Right ventricle myocardium superior (tissue), 1 donor: ENCODE data around the gene GCGR. TPM values are rescaled to one million over a fixed set of nuclear protein-coding genes. Genes with fewer than 3 reads are reported as not detected.

Experiments used
- ATAC-seq: fragments of 200-7000 bp; cut with Tn5 transposase; one replicate; pipeline ENCODE4 v1.9.1; 2020; ENCODE audit warnings: mild to moderate bottlenecking; ENCODE audit not compliant: poor library complexity
- DNase-seq: peaks from one replicate; pipeline ENCODE4 v3.0.0-alpha.2; 2020
- intact Hi-C: fragments of 100-400 bp; cut with DNase I; formaldehyde crosslinking; loops from one replicate; pipeline ENCODE4 v1.11.2; 2022
- total RNA-seq: library from RNA; stranded (reverse); fragmentation: NEBNext Ultra II Directional; extraction: Animal tissue kit (Norgen Biotek cat#: 25700); gene quantifications from one replicate; pipeline ENCODE4 v1.2.1, GENCODE V29; 2021
- donor health status: DM: no; HTN: yes; CAD: no; lungs with severe emphysema.

GCGR gene
- total RNA-seq, 1 donor from 2014 or later, result not detected

DNA sequence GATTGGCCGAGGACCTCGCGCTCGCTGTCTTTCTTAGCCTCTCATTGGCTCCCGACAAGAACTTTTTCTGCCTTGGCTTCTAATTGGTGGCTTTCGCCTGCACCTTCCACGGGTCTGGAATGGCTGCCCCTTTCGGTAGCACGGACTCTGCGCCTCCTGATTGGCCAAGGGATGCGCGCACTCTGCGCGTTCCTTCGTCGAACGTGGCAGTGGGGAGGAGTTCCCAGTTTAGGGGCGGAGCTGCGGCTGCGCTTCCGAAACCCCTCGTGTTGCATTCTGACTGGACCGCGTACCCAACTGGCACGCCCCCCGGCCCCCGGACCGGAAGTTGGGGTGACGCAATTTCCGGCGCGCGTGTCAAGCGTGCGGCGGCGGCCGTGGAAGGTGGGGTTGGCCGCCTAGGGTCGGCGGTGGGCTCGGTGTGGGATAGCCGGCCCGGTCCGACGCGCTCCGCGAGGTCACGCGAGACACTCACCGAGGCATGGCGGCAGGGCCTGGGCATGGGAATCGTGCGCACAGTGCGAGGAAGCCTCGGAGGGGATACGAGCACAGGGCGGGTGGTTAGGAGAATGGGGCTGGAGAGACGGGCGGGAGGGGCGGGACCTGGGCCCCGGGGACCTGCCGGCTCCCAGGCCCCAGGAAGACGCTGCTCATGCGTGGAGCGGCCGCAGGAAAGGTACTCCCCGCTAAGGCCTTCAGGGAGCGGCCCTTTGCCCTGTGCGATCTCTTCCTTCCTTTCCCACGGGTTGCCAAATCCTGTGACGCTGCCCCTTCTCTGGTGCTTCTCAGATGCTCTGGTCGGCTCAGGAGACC is 57.0 kb downstream of the GCGR start:
- intact Hi-C loops, result no loop called here
- peak; percentile 99 for DNase-seq
- peak; percentile 94 for ATAC-seq

- DNase-seq, result no peak
- intact Hi-C loops, result no loop called here
- no peak for ATAC-seq
These were observed 59.2 kb downstream of the GCGR start for GRCh38 chr17:81863123-81863675.

Other genes starting within 250 kb of the GCGR start
- gene NPLOC4, start 167.0 kb upstream of the GCGR start, total RNA-seq, result 81.1 TPM
- gene TSPAN10, start 167.0 kb upstream of the GCGR start, total RNA-seq, result 0.24 TPM
- not detected for gene PDE6G, start 147.6 kb upstream of the GCGR start, total RNA-seq
- 16.1 TPM for gene OXLD1, start 137.5 kb upstream of the GCGR start, total RNA-seq
- 4.8 TPM for gene CCDC137, start 137.4 kb upstream of the GCGR start, total RNA-seq
- gene ARL16, start 120.4 kb upstream of the GCGR start, total RNA-seq, result 11.9 TPM
- 34.5 TPM for gene HGS, start 120.1 kb upstream of the GCGR start, total RNA-seq
- gene MRPL12, start 100.8 kb upstream of the GCGR start, total RNA-seq, result 173 TPM
- gene SLC25A10, start 91.9 kb upstream of the GCGR start, total RNA-seq, result 7.0 TPM
- gene MCRIP1, start 29.1 kb downstream of the GCGR start, total RNA-seq, result 104 TPM
- not detected for gene PPP1R27, start 30.9 kb downstream of the GCGR start, total RNA-seq
- gene P4HB, start 56.4 kb downstream of the GCGR start, total RNA-seq, result 309 TPM
- 113 TPM for gene ARHGDIA, start 67.2 kb downstream of the GCGR start, total RNA-seq
- gene ALYREF, start 87.4 kb downstream of the GCGR start, total RNA-seq, result 29.9 TPM
- gene ANAPC11, start 87.6 kb downstream of the GCGR start, total RNA-seq, result 176 TPM
- 0.24 TPM for gene NPB, start 98.1 kb downstream of the GCGR start, total RNA-seq
- gene PCYT2, start 107.2 kb downstream of the GCGR start, total RNA-seq, result 29.5 TPM
- 6.1 TPM for gene SIRT7, start 114.0 kb downstream of the GCGR start, total RNA-seq
- gene MAFG, start 123.6 kb downstream of the GCGR start, total RNA-seq, result 29.9 TPM
- gene PYCR1, start 133.2 kb downstream of the GCGR start, total RNA-seq, result 3.2 TPM
- gene MYADML2, start 143.1 kb downstream of the GCGR start, total RNA-seq, result 3.5 TPM
- gene NOTUM, start 157.0 kb downstream of the GCGR start, total RNA-seq, result 0.56 TPM
- 25.4 TPM for gene ASPSCR1, start 173.5 kb downstream of the GCGR start, total RNA-seq
- 27.8 TPM for gene CENPX, start 218.7 kb downstream of the GCGR start, total RNA-seq
- gene LRRC45, start 219.2 kb downstream of the GCGR start, total RNA-seq, result 4.7 TPM
- gene RAC3, start 227.5 kb downstream of the GCGR start, total RNA-seq, result 0.97 TPM
- gene DCXR, start 233.5 kb downstream of the GCGR start, total RNA-seq, result 178 TPM
- gene RFNG, start 247.7 kb downstream of the GCGR start, total RNA-seq, result 20.5 TPM
- gene GPS1, start 247.7 kb downstream of the GCGR start, total RNA-seq, result 86.5 TPM